ENCODE results near the gene CYBA.

CYBA gene

DNA sequence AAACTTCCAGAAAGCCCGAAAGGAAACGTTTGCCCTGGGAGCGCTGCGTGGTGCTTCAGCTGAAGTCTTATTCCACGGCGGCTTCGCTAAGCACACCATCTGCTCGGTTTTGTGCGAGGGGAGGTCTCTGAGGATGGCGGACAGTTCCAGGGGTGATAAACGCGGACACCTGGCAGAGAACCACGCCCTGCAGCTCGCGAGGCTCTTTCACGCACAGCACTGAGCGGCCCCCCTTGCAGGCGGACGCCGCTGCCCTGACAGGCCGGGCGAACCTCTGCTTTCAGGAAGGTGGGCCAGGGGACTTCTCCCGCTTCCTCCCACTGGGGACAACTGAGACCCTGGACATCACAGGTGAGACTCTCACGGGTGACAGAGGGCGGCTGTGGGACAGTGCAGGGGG, 8.3 kb upstream of the CYBA start:
- no peak for DNase-seq

DNA sequence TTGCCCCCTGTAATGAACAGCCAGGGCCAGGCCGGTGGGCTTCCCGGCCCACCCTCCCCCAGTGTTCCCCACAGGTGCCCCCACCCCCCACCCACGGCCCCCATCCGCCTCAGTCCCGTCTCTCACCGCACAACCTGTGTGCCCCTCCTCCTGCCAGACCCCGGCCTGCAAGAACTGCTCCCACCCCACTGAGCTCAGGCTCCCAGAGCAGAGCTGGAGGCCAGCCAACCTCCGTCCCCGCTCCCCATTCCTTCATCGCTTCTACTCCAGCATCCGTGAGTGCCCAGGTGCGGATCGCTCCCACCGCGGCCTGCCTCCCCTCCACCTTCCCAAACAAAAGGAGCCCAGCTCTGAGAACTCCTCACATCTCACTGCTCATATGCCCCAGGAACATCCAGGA, 7.9 kb upstream of the CYBA start:
- DNase-seq: no peak

DNA sequence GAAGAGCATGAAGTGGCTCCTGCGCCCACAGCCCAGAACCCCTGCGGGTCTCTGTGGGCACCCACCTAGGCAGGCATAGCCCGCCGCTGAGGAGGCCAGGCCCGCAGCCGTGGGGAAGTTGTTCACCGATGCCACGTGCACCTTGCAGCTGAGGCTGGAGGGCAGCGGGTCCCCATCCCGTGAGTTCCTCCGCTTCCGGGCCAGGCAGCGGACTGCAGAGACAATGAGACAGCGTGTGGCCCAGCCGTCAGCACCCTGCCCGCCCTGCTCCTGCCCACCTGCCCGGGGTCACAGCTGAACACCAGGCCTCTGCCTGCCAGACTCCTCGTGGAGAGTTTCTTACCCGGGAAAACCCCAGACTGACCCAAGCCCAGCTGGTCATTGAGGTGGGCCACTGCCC, 6.5 kb upstream of the CYBA start:
- DNase-seq: no peak

DNA sequence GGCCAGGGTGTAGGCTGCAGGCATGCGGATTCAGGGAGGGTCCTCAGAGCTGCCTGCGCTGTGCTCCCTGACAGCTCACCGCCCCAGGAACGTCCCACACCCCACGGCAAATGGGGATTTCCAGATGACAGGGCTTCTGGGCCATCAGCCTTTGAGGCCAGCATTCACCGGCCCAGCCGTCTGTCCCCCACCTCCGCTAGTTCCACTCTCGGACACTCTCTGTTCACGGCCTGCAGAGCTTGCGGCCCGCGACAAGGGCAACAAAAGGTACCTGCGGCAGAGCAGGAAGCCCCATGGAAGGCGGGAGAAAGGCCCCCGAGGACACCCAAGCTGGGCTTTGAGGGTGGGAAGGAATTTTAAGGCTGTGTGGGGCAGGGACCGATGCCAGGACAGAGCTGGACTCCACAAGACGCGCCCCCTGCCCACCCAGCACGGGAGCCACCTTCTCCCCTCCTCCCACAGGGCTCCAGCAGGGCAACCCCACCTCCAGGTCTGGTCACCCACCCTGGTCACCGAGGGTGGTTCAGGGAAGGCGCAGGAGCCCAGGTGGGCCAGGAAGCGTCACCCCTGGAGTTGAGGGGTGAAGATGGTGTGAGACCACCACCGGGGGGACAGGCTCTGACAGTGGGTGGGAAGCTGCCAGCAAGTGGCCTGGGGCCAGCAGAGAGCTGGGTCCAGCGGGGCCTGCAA, 5.6 kb upstream of the CYBA start:
- no peak for DNase-seq

DNA sequence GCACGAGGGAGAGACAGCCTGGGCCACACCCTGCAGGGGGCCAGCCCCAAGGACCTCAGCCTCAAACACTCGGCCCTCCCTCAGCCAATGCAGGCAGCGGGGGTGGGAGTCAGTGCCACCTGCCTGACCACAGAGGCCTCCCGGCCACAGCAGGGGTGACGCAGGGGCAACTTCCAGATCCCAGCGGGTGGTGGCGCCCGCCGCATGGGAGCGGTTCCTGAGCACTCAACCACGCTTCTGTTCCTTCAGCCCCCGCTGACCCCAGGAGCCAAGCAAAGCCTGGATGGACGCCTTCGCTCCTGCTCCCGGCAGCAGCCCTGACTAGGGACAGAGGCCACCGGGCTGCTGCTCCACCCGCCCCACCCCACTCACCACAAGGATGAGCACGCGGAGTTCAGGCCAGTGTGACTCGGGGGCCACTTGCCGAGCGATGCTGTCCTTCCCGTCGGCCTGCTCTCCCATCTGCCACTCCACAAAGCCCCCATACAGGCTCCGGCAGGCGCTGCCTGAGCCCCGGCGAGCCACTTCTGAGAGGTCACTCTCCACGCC, 5.0 kb upstream of the CYBA start:
- DNase-seq: no peak

DNA sequence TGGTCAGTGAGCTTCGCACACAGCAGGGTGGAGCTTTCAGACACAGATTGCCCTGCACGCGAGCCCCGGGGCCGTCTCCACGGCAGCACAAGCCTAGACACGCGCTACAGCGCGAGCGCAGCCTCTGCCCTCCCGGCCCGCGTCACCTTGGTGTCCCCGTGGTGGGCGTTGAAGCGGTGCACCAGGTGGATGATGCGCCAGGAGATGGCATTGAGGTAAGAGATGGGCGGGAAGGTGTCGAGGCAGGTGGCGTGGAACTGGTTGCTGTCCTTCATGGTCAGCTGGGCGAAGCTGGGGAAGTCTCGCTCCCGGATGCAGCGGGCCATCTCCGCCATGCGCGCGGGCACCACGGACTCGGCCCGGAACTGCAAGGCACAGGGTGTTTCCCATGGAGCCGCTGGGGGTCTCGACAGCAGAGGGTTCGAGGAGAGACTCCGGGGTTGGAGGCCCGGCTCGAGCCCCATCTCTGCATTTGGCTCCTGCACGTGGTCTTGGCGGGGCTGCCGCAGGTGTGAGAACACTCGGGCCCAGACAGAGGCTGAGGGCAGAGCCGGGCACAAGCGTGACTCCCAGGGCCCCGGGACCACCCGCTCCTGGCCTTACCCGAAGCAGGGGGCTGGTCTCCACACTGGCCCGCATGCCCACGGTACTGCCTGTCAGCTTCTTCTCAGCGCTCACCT, 4.3 kb upstream of the CYBA start:
- DNase-seq: no peak

DNA sequence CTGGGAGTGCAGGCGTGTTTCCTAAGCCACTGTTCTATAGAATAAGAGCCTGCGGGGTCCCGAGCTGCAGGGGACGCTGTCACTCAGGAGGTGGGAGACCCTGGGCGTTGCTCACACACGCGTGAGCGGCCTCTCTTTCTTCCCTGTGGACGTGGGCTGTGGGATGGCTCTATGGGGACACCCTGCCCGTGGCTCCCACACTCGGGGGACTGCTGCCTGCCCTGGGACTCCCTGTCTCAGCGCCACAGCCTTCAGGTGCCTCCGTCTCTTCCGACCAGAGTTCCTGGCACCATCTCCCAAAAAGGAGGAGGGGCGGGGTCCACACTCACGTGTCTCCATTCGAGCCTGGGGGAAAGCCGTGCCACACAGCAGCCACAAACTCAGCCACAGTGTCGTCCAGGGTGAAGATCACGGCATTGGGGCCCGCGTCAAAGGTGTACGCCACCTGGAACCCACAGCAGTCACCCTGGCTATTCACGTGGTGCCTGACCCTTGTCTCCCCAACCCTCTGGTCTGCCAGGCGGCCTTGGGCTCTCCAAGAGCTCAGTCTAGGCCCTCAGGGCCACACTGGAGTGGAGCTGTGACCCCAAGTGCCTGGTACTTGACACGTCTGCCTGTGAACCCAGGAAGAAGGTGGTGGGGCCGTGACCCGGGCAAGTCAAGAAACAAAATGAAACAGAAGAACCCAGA, 3.7 kb upstream of the CYBA start:
- no peak for DNase-seq

DNA sequence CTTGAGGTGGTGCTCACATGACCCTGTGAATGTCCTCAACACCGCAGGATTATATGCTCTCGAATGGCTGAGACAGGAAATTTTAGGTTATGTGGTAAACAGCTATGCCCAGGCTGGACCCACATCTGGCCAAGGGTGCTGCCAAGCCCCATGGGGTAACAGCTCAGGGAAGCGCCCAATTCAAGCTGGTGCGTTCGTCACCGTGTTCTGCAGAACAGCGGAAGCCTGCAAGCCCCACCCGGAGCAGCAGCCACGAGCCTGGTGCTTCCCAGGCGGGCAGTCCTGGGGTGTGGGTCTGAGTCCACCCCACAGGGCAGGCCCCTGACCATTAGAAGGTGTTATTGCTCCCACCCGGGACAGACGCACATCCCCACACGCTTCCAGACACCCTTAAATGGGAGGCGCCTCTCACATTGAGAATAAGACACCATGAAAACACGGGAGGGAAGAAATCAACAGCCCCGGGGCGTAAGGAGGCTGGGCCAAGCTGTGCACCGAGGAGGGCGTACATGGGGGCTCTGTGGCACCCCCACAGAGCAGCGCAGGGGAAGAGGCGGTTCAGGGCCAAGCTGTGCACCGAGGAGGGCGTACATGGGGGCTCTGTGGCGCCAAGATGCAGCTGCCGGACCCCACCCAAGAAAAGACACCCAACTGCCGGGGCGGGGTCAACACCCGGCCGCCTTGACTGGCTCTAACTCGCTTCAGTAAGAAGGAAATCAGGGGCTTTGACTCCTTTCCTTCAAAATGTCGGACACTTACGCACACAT, 2.9 kb upstream of the CYBA start:
- DNase-seq: no peak

DNA sequence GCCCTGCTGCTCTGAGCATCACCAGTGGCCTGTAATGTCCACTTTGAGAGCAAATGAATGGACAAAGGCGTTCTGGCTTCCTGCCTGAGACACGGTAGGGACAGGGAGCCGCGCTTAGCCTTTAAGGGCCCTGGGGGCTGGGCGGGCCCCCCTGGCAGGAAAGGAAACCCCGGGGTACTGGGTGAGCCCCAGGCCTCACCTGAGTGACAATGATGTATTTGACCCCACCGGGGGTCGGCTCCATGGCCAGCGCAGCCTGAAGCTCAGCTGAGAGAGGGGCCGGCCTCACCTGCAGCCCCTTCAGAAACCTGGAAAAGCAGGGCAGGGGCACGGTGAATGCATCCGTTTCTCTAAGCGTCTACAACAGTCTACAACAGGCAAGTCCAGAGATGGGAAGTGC, 2.2 kb upstream of the CYBA start:
- DNase-seq: no peak

DNA sequence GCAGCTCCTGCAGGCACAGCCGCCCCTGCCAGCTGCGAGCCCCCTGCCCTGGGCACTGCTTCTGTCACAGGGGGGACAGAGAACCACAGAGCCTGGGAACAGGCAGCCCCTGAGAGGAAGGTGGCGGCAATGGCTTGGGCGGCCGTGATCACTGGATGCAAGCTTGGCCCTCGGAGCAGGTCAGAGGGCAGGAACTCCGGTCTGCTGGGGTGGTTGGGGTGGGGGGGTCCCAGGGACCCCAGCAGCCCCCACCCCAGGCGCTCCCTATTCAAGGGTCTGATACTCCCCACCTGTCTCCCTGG, 1.9 kb upstream of the CYBA start:
- DNase-seq: no peak

DNA sequence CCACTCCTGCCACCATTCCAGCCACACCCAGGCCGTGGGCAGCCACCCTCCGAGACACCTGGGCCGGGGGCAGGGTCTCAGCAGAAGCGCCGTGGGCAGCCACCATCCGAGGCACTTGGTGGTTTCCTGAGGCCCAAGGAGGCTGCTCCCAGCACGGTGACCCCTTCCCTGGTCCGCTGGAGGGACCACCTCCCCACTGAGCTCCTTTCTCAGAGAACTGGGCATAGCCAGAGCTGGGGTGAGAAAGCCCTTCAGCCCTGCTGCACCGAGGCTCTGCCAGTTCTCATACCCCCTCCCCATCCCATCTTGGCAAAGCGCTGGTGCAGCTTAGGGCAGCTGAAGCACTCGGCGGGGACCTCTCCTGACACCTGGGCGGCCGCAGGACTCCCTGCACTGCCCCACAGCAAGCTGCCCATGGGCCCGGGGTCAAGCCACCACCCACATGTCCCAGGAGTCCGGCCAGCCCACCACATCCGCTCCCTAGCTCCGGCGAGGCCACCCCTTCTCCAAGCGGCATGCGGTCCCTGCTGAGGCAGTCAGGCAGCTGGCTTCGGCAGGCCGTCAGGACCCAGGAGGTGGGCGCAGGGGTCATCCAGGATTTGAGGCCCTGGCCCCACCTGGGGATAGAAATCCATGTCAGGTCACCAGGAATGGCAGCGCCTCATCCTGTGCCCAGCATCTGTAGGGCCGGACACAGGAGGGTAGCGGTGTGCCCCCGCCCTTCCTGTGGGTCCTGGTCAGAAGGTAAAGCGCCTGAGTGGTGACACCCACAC, 1.3 kb upstream of the CYBA start:
- DNase-seq: no peak

DNA sequence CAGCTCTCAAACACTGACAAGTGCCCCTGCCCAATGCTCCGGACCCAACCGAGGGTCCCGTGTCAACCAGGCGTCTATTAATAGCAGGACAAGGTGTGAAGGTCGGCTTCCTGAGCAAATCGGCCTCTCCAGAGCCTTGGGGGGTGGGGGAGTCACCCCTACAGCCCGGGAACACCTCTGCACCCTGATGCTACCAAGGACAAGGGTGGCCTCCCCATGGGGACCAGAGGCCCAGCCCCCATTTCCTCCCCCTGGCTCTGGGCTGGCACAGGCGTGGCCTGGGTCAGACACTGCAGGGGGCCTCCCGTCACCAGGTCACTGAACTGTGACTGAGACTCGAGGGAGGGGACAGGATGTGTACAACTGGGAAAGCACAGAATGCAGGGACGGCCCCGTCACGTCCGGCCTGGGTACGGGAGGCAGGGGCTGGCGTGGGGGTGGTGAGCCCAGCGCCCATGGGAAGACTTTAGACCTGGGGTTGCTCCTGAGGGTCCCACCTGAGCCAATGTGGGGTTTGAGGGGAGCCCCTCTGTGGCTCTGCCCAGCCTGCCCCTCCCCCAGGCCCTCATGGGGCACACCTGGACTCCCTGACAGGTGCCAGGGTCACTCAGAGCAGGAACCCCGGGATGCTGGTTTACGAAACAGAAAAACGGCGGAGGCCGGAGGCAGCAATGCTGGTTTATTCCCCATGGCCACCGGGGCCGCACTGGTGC, 579 bp upstream of the CYBA start:
- no peak for DNase-seq

DNA sequence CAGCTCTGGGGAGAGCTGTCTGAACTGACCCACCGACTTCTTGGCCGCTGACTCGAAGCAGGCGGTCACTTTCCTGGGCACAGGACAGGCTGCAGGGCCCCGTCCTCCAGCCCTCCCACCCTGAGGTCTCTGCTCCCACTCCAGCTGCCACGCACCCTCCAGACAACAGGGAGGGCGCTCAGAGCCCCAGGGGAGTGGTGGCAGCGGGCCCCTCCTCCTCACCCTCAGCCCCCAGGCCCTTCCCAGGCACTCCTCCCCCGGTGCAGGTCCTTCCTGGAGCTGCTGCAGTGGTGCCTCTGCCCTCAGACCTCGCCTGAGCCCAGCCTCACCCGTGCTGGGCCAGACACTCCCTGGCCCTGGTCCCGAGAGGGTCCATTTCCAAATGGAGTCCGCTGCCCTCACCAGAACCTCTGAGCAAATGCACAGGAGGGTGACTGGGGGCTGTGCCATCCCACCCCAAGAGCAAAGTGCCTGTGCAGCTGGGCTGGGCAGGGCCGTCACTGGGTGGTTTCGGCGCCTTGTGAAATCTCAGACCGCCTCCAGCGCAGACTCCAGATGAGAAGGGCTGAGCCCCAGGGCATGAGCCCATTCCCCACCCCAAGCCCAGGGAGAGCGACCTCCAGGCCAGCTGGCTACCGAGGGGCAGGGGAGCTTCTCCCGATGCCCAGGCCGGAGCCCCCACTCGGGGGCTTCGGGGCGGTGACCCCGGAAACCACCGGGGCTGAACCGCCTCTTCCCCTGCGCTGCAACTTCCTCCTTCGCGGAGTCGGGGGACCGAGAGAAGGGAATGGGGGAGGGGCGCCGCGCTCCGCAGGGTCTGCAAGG, 717 bp downstream of the CYBA start:
- no peak for DNase-seq

DNA sequence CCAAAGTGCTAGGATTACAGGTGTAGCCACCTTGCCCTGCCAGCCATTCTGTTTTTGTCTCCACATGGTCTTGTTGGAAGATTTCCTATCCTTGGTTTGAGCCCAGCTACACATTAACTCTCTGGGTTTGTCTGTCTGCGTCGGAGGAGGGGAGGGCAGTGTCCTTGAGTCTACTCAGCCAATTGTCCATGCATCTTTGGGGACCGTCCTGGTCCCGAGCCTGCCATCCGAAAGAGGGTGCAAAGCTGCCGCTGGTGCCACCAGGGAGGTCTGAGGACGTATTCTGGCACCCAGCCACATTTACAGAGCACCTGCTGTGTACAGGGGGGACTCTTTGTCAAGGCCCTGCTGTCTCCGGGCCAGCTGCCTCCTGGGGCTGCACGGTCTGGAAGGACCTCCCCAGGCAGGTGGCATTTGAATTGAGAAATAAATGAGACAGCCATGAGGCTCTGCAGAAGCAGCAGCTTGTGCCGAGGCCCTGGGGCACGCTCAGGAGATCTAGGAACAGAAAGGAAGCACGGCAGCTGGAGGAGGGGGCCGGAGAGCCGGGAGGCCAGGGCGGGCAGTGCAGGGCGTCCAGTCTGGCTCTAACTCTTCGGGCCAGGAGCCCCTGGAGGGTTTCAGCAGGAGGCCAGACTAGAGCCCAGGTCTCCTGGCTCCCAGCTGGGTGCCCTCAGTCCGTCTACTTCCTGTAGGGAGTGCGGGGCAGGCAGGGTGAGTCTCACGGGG, 1.5 kb downstream of the CYBA start:
- no peak for DNase-seq

DNA sequence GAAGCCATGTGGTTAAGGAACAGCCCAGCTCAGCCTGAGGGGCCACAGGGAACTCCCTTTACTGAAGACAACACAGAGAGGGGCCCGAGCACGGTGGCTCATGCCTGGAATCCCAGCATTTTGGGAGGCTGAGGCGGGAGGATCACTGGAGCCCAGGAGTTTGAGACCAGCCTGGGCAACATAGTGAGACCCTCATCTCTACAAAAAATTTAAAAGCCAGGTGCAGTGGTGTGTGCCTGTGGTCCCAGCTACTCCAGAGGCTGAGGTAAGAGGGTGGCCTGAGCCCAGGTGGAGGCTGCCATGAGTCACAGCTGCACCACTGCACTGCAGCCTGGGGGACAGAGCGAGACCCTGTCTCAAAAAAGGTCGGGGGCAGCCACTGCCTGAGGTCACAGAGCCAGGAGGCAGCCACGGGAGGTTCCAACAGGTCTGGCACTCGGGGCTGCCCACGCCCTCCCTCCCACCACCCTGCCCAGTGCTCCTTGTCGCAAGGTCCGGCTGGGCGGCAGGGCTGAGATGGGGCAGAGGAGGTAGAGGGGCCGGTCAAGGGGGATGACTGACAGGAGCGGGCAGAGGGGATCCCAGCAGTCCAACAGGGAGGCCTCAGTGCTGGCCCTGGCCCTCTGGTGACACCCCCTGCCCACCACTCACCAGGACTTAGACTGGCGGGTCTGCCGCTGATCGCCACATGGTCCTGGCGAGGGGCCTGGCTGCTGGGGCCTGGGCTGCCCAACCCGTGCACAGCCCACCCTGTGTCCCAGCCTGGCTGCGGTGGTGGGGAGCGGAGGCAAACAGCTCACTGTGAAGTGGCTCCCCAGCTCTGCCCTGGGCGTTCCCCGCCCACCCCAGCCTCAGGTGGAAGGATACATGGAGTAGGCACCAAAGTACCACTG, 3.4 kb downstream of the CYBA start:
- no peak for DNase-seq

DNA sequence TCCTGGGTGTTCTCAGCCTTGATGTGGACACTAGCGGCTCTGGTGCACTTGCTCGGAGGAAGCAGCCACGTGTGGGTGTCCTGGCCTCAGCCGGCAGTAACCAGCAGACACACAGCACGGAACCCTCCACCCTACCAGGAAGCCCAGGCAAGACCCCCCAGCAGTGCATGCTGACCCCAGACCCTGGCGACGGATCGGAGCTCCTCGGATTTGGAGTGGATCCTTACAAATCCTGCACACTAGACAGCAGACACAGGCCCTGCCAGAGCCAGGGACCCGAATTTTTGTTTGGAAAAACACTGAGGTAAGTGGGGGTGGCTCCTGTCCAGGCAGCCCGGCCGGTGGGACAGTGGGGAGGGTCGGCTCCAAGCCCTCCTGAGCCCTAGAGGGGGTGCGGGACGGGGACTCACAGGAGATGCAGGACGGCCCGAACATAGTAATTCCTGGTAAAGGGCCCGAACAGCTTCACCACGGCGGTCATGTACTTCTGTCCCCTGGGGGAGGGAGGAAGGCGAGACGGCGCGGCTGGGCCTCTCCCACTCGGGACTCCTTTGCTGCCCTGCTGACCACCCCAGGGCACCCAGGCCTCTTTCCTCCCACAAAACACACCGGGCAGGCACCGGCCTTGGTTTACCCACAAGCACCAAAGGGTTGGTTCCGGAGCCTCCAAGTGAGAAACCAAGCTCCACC, 4.4 kb downstream of the CYBA start:
- no peak for DNase-seq

DNA sequence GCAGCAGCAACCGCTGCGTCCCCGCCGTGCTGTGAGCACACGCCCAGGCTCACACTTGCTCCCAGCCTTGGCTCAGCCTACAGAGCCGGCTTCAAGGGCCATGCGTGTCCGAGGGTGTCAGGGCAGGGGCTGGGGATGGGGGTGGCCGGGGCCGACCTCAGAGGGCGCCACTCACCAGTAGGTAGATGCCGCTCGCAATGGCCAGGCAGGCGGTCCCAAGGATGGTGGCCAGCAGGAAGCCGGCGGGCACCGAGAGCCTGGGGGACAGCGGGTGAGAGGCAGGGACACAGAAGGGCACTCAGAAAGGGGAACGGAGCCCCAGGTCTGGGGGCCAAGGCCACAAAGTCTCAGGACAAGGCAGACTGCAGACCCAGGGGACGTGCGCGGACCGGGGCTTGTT, 4.9 kb downstream of the CYBA start:
- no peak for DNase-seq

DNA sequence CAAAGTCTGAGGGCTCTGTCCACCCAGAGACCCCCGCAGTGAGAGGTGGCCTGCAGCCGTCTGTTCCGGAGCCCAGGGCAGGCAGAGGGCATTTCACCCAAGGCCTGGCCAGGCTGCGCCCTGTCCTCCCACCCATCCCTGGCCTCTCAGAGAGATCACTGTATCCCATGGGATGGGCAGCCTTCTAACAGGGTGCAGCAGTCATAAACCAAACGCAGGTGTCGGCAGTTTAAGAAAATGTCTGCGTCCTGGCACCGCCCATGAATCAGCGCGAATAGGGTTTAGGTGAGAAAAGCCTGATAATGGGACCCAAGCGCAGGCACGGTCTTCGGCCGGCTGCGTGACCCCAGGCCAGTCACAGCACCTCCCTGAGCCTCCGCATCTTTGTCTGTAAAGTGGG, 5.4 kb downstream of the CYBA start:
- DNase-seq: no peak

DNA sequence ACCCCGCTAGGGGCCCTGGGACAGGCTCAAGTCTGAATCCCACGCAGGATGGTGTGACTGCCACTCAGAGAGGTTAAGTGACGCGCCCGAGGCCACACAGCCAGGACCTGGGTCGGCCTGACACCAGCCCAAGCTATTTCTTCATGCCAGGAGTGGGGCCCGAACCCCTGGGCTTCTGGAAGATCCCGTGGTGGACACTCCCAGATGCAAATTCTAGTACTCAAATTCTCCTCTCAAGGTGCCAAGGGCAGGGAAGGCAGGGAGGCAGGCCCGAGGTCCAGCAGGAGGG, 7.3 kb downstream of the CYBA start:
- no peak for DNase-seq

Measured in NCI-H2227 treated with DMSO at 0.1 percent for 48 hours (cell line).